HG02981 (cell line): ENCODE results near the gene ZCCHC24.

Experiments used
- ATAC-seq: cut with Tn5 transposase; IDR thresholded peaks from one replicate; pipeline ENCODE4 v1.9.1; 2021; ENCODE audit warnings: mild to moderate bottlenecking, moderate library complexity; ENCODE audit not compliant: unreplicated experiment

The ZCCHC24 gene

GRCh38 chr10:79401015-79401921 lies 44.2 kb downstream of the ZCCHC24 start:
- no peak for ATAC-seq

- no peak for ATAC-seq
Observed at GRCh38 chr10:79400146-79401004, 45.0 kb downstream of the ZCCHC24 start.

GRCh38 chr10:79399223-79399831 lies 46.1 kb downstream of the ZCCHC24 start:
- ATAC-seq = no peak

GRCh38 chr10:79398642-79399041 lies 46.8 kb downstream of the ZCCHC24 start:
- no peak for ATAC-seq

- no peak for ATAC-seq
Observed at GRCh38 chr10:79397575-79398303, 47.7 kb downstream of the ZCCHC24 start.

- ATAC-seq = no peak
Observed at GRCh38 chr10:79397051-79397450, 48.4 kb downstream of the ZCCHC24 start.

GRCh38 chr10:79396520-79396919 lies 48.9 kb downstream of the ZCCHC24 start:
- ATAC-seq = no peak

- ATAC-seq = no peak
Observed at GRCh38 chr10:79394664-79395063, 50.8 kb downstream of the ZCCHC24 start.

- ATAC-seq = no peak
Observed at GRCh38 chr10:79393924-79394610, 51.4 kb downstream of the ZCCHC24 start.

GRCh38 chr10:79393221-79393923 lies 52.1 kb downstream of the ZCCHC24 start:
- no peak for ATAC-seq

- ATAC-seq = no peak
Observed at GRCh38 chr10:79392506-79393176, 52.8 kb downstream of the ZCCHC24 start.

- no peak for ATAC-seq
Observed at GRCh38 chr10:79392020-79392398, 53.4 kb downstream of the ZCCHC24 start.

- no peak for ATAC-seq
Observed at GRCh38 chr10:79391231-79392019, 54.0 kb downstream of the ZCCHC24 start.

GRCh38 chr10:79390551-79391229 lies 54.7 kb downstream of the ZCCHC24 start:
- no peak for ATAC-seq

GRCh38 chr10:79390057-79390456 lies 55.4 kb downstream of the ZCCHC24 start:
- ATAC-seq = no peak

GRCh38 chr10:79387974-79388850 lies 57.2 kb downstream of the ZCCHC24 start:
- no peak for ATAC-seq
